Calu3 (cell line): ENCODE results near the gene UFC1. TPM values are rescaled to one million over a fixed set of nuclear protein-coding genes. Genes with fewer than 3 reads are reported as not detected.

Experiments
- BruUV-seq: library from RNA; stranded (reverse); fragments of 400-500 nt; replicated peaks from 2 replicates; lab custom pipeline; 2021; lab: Mats Ljungman, UMichigan
- CTCF ChIA-PET: fragments of 300-600 bp; sonication (Branson Sonifier 250); formaldehyde crosslinking; loops from one replicate; lab custom pipeline; 2022; ENCODE audit warnings: antibody characterized with exemption; lab: Charles Lee
- DNase-seq: peaks from one replicate; pipeline ENCODE4 v3.0.0; 2022
- H3K27ac Mint-ChIP-seq: one replicate; pipeline ENCODE4 v1.8.0; 2022; ENCODE audit warnings: mixed read lengths; ENCODE audit not compliant: unreplicated experiment
- H3K27me3 Mint-ChIP-seq: one replicate; pipeline ENCODE4 v1.8.0; 2022; ENCODE audit warnings: mixed read lengths; ENCODE audit not compliant: unreplicated experiment
- H3K36me3 Mint-ChIP-seq: one replicate; pipeline ENCODE4 v1.8.0; 2022; ENCODE audit warnings: mild to moderate bottlenecking, moderate library complexity, mixed read lengths; ENCODE audit not compliant: insufficient read depth, unreplicated experiment
- H3K4me1 Mint-ChIP-seq: one replicate; pipeline ENCODE4 v1.8.0; 2022; ENCODE audit warnings: mild to moderate bottlenecking, low read depth, mixed read lengths; ENCODE audit not compliant: unreplicated experiment
- H3K4me3 Mint-ChIP-seq: one replicate; pipeline ENCODE4 v1.8.0; 2022; ENCODE audit warnings: mild to moderate bottlenecking, low read depth, moderate library complexity, mixed read lengths; ENCODE audit not compliant: unreplicated experiment
- H3K9me3 Mint-ChIP-seq: one replicate; pipeline ENCODE4 v1.8.0; 2022; ENCODE audit warnings: low read depth, mixed read lengths; ENCODE audit not compliant: unreplicated experiment
- intact Hi-C: fragments of 100-400 bp; cut with micrococcal nuclease; formaldehyde crosslinking; loops from one replicate; pipeline ENCODE4 v1.10.0; 2022; ENCODE audit not compliant: unreplicated experiment
- total RNA-seq: library from RNA; stranded (reverse); gene quantifications from 2 replicates; pipeline ENCODE4 v1.2.3, GENCODE V29; 2022
- TF ChIP-seq, protein P1 (sequence below): fragments of 200-600 bp; IDR thresholded peaks from one replicate; pipeline ENCODE4 v1.8.0; 2022; ENCODE audit warnings: antibody characterized with exemption; ENCODE audit not compliant: unreplicated experiment

The UFC1 gene
- total RNA-seq, 1 experiment from 2014 or later = 85.8 TPM

DNA sequence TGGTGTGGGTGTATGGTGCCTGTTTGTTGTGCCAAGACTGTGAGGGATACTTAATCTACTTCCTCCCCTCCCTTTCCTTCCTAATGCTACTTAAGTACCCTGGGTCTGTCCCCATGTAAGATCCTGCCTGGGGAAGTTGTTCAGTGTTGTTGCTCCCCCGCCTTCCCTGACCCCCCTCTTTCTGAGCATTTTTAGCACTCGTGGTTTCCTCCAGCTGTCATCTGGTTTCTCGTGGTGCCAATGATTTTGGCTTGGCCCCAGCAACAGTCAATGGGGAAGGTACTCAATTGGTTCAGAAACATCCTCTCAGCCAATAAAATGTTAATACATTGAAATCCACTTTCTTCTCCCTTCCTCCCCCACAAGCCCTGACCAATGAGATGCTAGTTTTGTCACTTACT lies 31.5 kb downstream of the UFC1 start:
- peaks cover 22% of the 10 kb centered on the region for H3K4me1 Mint-ChIP-seq
- no peaks in the 10 kb centered on the region for H3K27me3 Mint-ChIP-seq
- TF ChIP-seq, protein P1, sequence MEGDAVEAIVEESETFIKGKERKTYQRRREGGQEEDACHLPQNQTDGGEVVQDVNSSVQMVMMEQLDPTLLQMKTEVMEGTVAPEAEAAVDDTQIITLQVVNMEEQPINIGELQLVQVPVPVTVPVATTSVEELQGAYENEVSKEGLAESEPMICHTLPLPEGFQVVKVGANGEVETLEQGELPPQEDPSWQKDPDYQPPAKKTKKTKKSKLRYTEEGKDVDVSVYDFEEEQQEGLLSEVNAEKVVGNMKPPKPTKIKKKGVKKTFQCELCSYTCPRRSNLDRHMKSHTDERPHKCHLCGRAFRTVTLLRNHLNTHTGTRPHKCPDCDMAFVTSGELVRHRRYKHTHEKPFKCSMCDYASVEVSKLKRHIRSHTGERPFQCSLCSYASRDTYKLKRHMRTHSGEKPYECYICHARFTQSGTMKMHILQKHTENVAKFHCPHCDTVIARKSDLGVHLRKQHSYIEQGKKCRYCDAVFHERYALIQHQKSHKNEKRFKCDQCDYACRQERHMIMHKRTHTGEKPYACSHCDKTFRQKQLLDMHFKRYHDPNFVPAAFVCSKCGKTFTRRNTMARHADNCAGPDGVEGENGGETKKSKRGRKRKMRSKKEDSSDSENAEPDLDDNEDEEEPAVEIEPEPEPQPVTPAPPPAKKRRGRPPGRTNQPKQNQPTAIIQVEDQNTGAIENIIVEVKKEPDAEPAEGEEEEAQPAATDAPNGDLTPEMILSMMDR = no peak
- DNase-seq = no peak
- H3K27ac Mint-ChIP-seq = no peak overlapping the region
- intact Hi-C loops = no loop called here
- H3K36me3 Mint-ChIP-seq = no peaks in the 10 kb centered on the region
- H3K9me3 Mint-ChIP-seq = no peaks in the 10 kb centered on the region
- no TSS peak for BruUV-seq
- H3K4me3 Mint-ChIP-seq = no peak overlapping the region
- CTCF ChIA-PET = no interaction called here

DNA sequence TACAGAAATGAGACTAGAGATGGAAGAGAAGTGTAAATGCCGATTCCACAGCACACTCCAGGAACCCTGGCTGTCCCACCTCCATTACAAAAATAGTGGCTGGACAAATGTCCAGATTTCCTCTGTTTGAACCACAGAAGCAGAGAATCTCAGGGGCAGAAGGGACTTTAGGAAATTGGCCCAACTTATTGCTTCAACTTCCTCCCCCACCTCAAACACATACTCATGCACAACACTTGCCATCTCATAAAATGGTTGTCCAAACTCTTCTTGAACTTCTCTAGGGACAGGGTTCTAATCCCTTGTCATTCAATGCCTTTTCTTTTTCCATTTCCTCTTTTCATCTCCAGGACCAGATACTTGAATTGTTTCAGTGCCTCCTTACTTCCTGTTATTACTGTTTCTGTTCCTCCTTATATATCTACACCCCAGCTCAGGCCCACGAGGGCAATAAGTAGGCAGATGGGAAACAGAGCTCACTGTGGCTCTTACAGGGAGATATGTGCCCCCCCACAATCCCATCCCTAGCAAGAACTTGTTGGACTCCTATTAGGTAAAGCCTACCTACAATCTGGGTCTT lies 32.0 kb downstream of the UFC1 start:
- no peak for DNase-seq
- Mint-ChIP-seq H3K27me3 (no peaks in the 10 kb centered on the region), H3K4me1 (peaks cover 22% of the 10 kb centered on the region), H3K36me3 (no peaks in the 10 kb centered on the region), H3K9me3 (no peaks in the 10 kb centered on the region), H3K4me3 (no peak overlapping the region), H3K27ac (no peak overlapping the region)
- no TSS peak for BruUV-seq
- intact Hi-C loops = no loop called here
- CTCF ChIA-PET = interaction anchor here (1.4 kb wide), 1 partner anchor 8 kb away, joined by 4 read pairs; the partner anchor contains the start of gene B4GALT3
- TF ChIP-seq, protein P1 = no peak

DNA sequence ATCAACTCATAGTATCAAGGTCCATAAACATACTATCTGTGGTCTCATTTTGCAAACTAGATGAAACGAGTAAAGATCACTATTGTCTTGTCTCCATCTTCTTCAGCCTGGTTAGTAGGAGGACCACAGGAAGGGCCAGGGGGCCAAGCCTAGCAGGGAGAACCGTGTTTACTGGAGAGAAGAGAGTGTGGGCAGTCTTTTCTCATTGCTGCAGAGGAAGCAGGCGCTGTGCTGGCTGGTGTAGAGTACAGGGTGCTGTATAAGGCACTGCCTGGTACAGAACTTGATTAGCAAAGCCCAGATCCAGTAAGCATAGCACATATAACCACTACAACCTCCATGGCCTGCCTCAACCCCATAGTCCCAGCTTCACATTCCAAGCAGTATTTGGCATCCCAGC lies 33.5 kb downstream of the UFC1 start:
- intact Hi-C loops = no loop called here
- no TSS peak for BruUV-seq

DNA sequence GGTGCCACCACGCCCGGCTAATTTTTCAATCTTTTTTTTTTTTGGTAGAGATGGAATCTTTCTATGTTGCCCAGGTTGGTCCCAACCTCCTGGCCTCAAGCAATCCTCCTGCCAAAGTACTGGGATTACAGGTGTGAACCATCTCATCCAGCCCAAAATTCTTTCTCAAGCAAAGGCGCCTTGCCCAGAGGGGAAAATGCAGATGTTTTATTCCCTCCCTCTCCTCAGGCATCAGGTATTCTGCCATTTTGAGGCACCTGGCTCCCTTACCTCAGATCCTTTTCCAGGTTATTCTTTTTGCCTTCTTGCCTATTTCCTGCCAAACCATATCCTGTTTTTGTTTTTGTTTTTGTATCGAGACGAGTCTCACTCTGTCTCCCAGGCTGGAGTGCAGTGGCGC lies 34.6 kb downstream of the UFC1 start:
- no peak overlapping the region for H3K4me3 Mint-ChIP-seq
- no peaks in the 10 kb centered on the region for H3K9me3 Mint-ChIP-seq
- no peaks in the 10 kb centered on the region for H3K36me3 Mint-ChIP-seq
- no peak for DNase-seq
- TF ChIP-seq, protein P1 = no peak
- H3K27me3 Mint-ChIP-seq = peaks cover 17% of the 10 kb centered on the region
- no TSS peak for BruUV-seq
- CTCF ChIA-PET = interaction anchor here (1.0 kb wide), 1 partner anchor 10 kb away, joined by 3 read pairs; the partner anchor contains the start of gene ADAMTS4
- no peak overlapping the region for H3K27ac Mint-ChIP-seq
- intact Hi-C loops = no loop called here
- H3K4me1 Mint-ChIP-seq = peaks cover 13% of the 10 kb centered on the region

More for the DNA sequence above, 33.5 kb downstream of the UFC1 start:
- TF ChIP-seq, protein P1 = no peak
- no peaks in the 10 kb centered on the region for H3K36me3 Mint-ChIP-seq
- no peak overlapping the region for H3K27ac Mint-ChIP-seq
- H3K4me1 Mint-ChIP-seq = peaks cover 17% of the 10 kb centered on the region
- H3K4me3 Mint-ChIP-seq = no peak overlapping the region
- no peaks in the 10 kb centered on the region for H3K9me3 Mint-ChIP-seq
- CTCF ChIA-PET = interaction anchor here (1.4 kb wide), 1 partner anchor 10 kb away, joined by 4 read pairs; the partner anchor contains the start of gene B4GALT3
- H3K27me3 Mint-ChIP-seq = peaks cover 14% of the 10 kb centered on the region
- DNase-seq = no peak
